SK-N-DZ (cell line): ENCODE results near the gene ARRDC5.
"Not testable (repeated sequence)": the region's sequence is repeated elsewhere in the genome, so short reads cannot be mapped to it uniquely, and the experiment has no call there.

Experiments used
- DNase-seq: peaks from one replicate; pipeline ENCODE4 v3.0.0-alpha.2; 2015; ENCODE audit warnings: low spot score

ARRDC5 gene

GRCh38 chr19:4870025-4870700, 32.5 kb downstream of the ARRDC5 start:
- no peak for DNase-seq

- DNase-seq, result no peak
Measured at GRCh38 chr19:4868286-4868834, 34.3 kb downstream of the ARRDC5 start.

GRCh38 chr19:4867534-4868285, 35.0 kb downstream of the ARRDC5 start, which contains the start of gene PLIN3:
PLIN3 (minus strand) TSS chr19:4867667; CDS start chr19:4861394, 6,273 bp downstream.
- DNase-seq, result peak; percentile 67

- DNase-seq, result no peak
Measured at GRCh38 chr19:4866595-4867424, 35.9 kb downstream of the ARRDC5 start.

GRCh38 chr19:4861147-4861546, 41.5 kb downstream of the ARRDC5 start:
- DNase-seq, result no peak

GRCh38 chr19:4859697-4860096, 43.0 kb downstream of the ARRDC5 start:
- no peak for DNase-seq

GRCh38 chr19:4856468-4856867, 46.2 kb downstream of the ARRDC5 start:
- DNase-seq, result not testable (repeated sequence)

GRCh38 chr19:4853506-4853905, 49.2 kb downstream of the ARRDC5 start:
- DNase-seq, result not testable (repeated sequence)

- DNase-seq, result no peak
Measured at GRCh38 chr19:4852484-4852883, 50.2 kb downstream of the ARRDC5 start.

GRCh38 chr19:4851551-4852290, 51.0 kb downstream of the ARRDC5 start:
- DNase-seq, result peak; percentile 77

GRCh38 chr19:4849019-4849418, 53.7 kb downstream of the ARRDC5 start:
- DNase-seq, result no peak

- DNase-seq, result no peak
Measured at GRCh38 chr19:4847190-4847973, 55.3 kb downstream of the ARRDC5 start.

GRCh38 chr19:4845975-4846374, 56.7 kb downstream of the ARRDC5 start:
- not testable (repeated sequence) for DNase-seq

GRCh38 chr19:4844348-4845179, 58.1 kb downstream of the ARRDC5 start:
- DNase-seq, result no peak

- DNase-seq, result no peak
Measured at GRCh38 chr19:4843647-4843965, 59.1 kb downstream of the ARRDC5 start.
